Measurements from ENCODE around the gene CHRND. TPM values are rescaled to one million over a fixed set of nuclear protein-coding genes. Genes with fewer than 3 reads are reported as not detected.

CHRND gene
- not detected for total RNA-seq

- no peak for TF ChIP-seq POLR2A (IDR thresholded peaks at IDR 0.05)
- no peak for DNase-seq (ENCODE audit: low spot score in 2 of 2)
- peak within 1 kb of the TSS in 1 of 3 donors; percentile 9 for H3K4me3 ChIP-seq
- peaks cover 0 to 3% of the 10 kb centered on the region in 2 donors for H3K4me1 ChIP-seq
- H3K9me3 ChIP-seq: no peaks in the 10 kb centered on the region
- no peak within 1 kb of the TSS for H3K27ac ChIP-seq
- intact Hi-C loops (cut with DNase I; ENCODE audit: low total_unique reads): no loop called here
- H3K36me3 ChIP-seq: no peaks in the 10 kb centered on the region
- peaks cover 11 to 50% of the 10 kb centered on the region in 2 donors for H3K27me3 ChIP-seq
Measured at GRCh38 chr2:232525791-232526371, at the start of gene CHRND. Gene CHRND (plus strand): TSS chr2:232526160. CDS start chr2:232526216, 56 bp downstream.

- H3K4me1 ChIP-seq: no peaks in the 10 kb centered on the region
- TF ChIP-seq CTCF (IDR thresholded peaks at IDR 0.05) (no peak), POLR2AphosphoS5 (IDR thresholded peaks at IDR 0.05) (no peak), POLR2A (IDR thresholded peaks at IDR 0.05) (no peak)
- peaks cover 0 to 26% of the 10 kb centered on the region in 2 donors for H3K27me3 ChIP-seq
- DNase-seq (ENCODE audit: low spot score in 2 of 2): no peak
- intact Hi-C loops (cut with DNase I; ENCODE audit: low total_unique reads): no loop called here
- no peaks in the 10 kb centered on the region for H3K9me3 ChIP-seq
- no peak overlapping the region for H3K27ac ChIP-seq
- H3K4me3 ChIP-seq: no peak overlapping the region
- H3K36me3 ChIP-seq: no peaks in the 10 kb centered on the region
Measured at GRCh38 chr2:232476791-232477190, 49.2 kb upstream of the CHRND start.

GRCh38 chr2:232477751-232478510 lies 48.0 kb upstream of the CHRND start:
- Histone ChIP-seq H3K9me3 (no peaks in the 10 kb centered on the region), H3K27ac (no peak overlapping the region), H3K36me3 (no peaks in the 10 kb centered on the region), H3K27me3 (peaks cover 0 to 33% of the 10 kb centered on the region in 2 donors), H3K4me1 (no peaks in the 10 kb centered on the region), H3K4me3 (no peak overlapping the region)
- peak in 1 of 2 donors; percentile 45 for DNase-seq (ENCODE audit: low spot score in 2 of 2)
- intact Hi-C loops (cut with DNase I; ENCODE audit: low total_unique reads): no loop called here
- TF ChIP-seq POLR2AphosphoS5 (IDR thresholded peaks at IDR 0.05) (no peak), CTCF (IDR thresholded peaks at IDR 0.05) (no peak), POLR2A (IDR thresholded peaks at IDR 0.05) (no peak)

- H3K4me1 ChIP-seq: no peaks in the 10 kb centered on the region
- no peak for DNase-seq (ENCODE audit: low spot score in 2 of 2)
- no peak overlapping the region for H3K4me3 ChIP-seq
- H3K9me3 ChIP-seq: no peaks in the 10 kb centered on the region
- H3K36me3 ChIP-seq: no peaks in the 10 kb centered on the region
- TF ChIP-seq CTCF (IDR thresholded peaks at IDR 0.05): no peak
- no peak for TF ChIP-seq POLR2A (IDR thresholded peaks at IDR 0.05)
- no peak for TF ChIP-seq POLR2AphosphoS5 (IDR thresholded peaks at IDR 0.05)
- H3K27me3 ChIP-seq: peaks cover 0 to 35% of the 10 kb centered on the region in 2 donors
- H3K27ac ChIP-seq: no peak overlapping the region
- intact Hi-C loops (cut with DNase I; ENCODE audit: low total_unique reads): no loop called here
Measured at GRCh38 chr2:232478571-232479340, 47.2 kb upstream of the CHRND start.

GRCh38 chr2:232479341-232480200 lies 46.4 kb upstream of the CHRND start:
- DNase-seq (ENCODE audit: low spot score in 2 of 2): no peak
- intact Hi-C loops (cut with DNase I; ENCODE audit: low total_unique reads): no loop called here
- no peak for TF ChIP-seq CTCF (IDR thresholded peaks at IDR 0.05)
- no peak for TF ChIP-seq POLR2AphosphoS5 (IDR thresholded peaks at IDR 0.05)
- TF ChIP-seq POLR2A (IDR thresholded peaks at IDR 0.05): no peak

More at GRCh38 chr2:232479341-232480200, 46.4 kb upstream of the CHRND start:
- Histone ChIP-seq H3K9me3 (no peaks in the 10 kb centered on the region), H3K27ac (no peak overlapping the region), H3K4me1 (no peaks in the 10 kb centered on the region), H3K27me3 (peaks cover 0 to 38% of the 10 kb centered on the region in 2 donors), H3K4me3 (no peak overlapping the region), H3K36me3 (no peaks in the 10 kb centered on the region)
